Colonic mucosa (tissue), 4 donors: ENCODE measurements around the gene CEMIP2. TPM values are rescaled to one million over a fixed set of nuclear protein-coding genes. Genes with fewer than 3 reads are reported as not detected.

Experiments used
- DNase-seq: peaks from one replicate; pipeline ENCODE4 v3.0.0-alpha.2; 2020
- H3K27ac ChIP-seq: fragments of 200-600 bp; one replicate; pipeline ENCODE4 v1.8.0; 2021
- H3K27me3 ChIP-seq: fragments of 200-600 bp; one replicate; pipeline ENCODE4 v1.8.0; 2021
- H3K36me3 ChIP-seq: fragments of 200-600 bp; one replicate; pipeline ENCODE4 v1.8.0; 2021
- H3K4me1 ChIP-seq: fragments of 200-600 bp; one replicate; pipeline ENCODE4 v1.8.0; 2021; ENCODE audit warnings: mild to moderate bottlenecking
- H3K4me3 ChIP-seq: fragments of 200-600 bp; one replicate; pipeline ENCODE4 v1.8.0; 2021
- H3K9ac ChIP-seq, 2 donors: one replicate each; pipeline ENCODE4 v1.7.0; 2013; ENCODE audit warnings: control low read depth in 2 of 2, low read depth in 2 of 2, low read length in 2 of 2
- H3K9me3 ChIP-seq: fragments of 200-600 bp; one replicate; pipeline ENCODE4 v1.8.0; 2021
- intact Hi-C: fragments of 100-400 bp; cut with DNase I; formaldehyde crosslinking; loops from one replicate; pipeline ENCODE4 v1.14.1; 2022
- total RNA-seq, 2 donors: library from RNA; stranded (reverse); fragmentation: NEBNext Ultra II Directional in 1 of 2; extraction: Animal tissue kit (Norgen Biotek cat#: 25700) in 1 of 2; gene quantifications; one replicate each; pipeline ENCODE4 v1.2.1, GENCODE V29; 2021
- TF ChIP-seq, protein P1 (sequence below): fragments of 200-600 bp; IDR thresholded peaks from one replicate; pipeline ENCODE4 v1.8.0; 2022; ENCODE audit warnings: antibody characterized with exemption, mild to moderate bottlenecking
- donor health status: healthy.
- donor health status: DM: no; HTN: no; CAD: no.
- donor health status: DM: no; HTN: no; CAD: no.

Gene CEMIP2
- total RNA-seq, 2 donors from 2014 or later = 72.7 to 111 TPM

DNA sequence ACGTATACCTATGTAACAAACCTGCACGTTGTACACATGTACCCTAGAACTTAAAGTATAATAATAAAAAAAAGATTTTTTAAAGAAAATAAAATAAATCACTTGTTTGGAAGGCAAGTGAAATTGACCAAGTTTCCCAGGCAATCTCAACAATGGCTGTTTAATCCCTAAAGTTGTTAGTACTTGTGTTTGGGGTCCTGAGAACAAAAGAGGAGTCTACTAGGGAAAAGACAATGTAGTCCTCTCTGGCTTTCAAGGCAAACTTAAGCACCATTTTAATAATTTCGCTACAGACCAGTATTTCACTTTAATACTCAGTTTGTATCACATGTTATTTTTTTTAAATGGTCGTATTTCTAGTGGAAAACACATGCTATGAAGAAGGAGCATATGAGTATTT lies 14.2 kb downstream of the CEMIP2 start:
- Histone ChIP-seq H3K9ac (no peak overlapping the region), H3K27me3 (no peaks in the 10 kb centered on the region), H3K4me3 (no peak overlapping the region), H3K36me3 (no peaks in the 10 kb centered on the region), H3K4me1 (no peaks in the 10 kb centered on the region), H3K9me3 (no peaks in the 10 kb centered on the region), H3K27ac (no peak overlapping the region)
- TF ChIP-seq, protein P1, sequence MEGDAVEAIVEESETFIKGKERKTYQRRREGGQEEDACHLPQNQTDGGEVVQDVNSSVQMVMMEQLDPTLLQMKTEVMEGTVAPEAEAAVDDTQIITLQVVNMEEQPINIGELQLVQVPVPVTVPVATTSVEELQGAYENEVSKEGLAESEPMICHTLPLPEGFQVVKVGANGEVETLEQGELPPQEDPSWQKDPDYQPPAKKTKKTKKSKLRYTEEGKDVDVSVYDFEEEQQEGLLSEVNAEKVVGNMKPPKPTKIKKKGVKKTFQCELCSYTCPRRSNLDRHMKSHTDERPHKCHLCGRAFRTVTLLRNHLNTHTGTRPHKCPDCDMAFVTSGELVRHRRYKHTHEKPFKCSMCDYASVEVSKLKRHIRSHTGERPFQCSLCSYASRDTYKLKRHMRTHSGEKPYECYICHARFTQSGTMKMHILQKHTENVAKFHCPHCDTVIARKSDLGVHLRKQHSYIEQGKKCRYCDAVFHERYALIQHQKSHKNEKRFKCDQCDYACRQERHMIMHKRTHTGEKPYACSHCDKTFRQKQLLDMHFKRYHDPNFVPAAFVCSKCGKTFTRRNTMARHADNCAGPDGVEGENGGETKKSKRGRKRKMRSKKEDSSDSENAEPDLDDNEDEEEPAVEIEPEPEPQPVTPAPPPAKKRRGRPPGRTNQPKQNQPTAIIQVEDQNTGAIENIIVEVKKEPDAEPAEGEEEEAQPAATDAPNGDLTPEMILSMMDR = no peak
- DNase-seq = no peak
- intact Hi-C loops = no loop called here

DNA sequence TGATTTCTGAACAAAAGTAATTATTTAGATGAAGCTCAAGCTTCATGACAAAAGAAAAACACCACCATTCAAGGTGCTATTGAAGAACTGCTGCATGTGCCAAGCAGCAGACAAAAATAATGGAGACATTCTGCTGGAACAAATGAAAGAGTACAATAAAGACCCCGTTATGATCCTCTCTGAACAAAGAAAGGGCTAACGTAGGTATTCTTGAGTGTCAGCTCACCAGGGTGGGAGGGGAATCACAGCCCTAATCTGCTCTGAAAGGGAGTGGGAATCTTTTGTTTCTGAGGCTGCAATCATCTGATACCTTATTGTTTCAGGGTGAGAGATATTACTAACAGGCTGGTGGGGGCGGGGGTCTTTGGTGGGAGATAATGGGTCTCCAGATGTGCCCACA lies 15.4 kb downstream of the CEMIP2 start:
- TF ChIP-seq, protein P1 = no peak
- Histone ChIP-seq H3K36me3 (peaks cover 4% of the 10 kb centered on the region), H3K4me1 (no peaks in the 10 kb centered on the region), H3K4me3 (no peak overlapping the region), H3K27me3 (no peaks in the 10 kb centered on the region), H3K9ac (no peak overlapping the region), H3K9me3 (no peaks in the 10 kb centered on the region), H3K27ac (no peak overlapping the region)
- DNase-seq = no peak
- intact Hi-C loops = no loop called here

DNA sequence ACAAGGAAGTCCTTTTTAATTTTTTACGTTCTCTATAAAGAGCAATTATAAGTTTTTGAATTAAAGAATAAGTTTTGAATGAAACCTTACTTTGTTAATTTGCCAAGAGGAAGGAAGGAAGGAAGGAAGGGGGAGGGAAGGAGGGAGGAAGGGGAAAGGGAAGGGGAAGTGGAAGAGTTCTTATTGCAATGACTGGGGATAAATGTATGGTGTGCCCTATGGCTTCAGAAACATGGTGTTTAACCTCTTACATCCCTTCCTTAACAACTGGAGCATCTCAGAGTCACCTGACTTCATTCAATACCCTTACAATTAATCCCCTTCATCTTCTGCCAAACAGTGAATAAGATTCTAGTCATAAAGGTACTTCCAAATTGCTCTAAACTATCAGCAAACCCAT lies 16.0 kb downstream of the CEMIP2 start:
- Histone ChIP-seq H3K4me1 (no peaks in the 10 kb centered on the region), H3K27ac (no peak overlapping the region), H3K9ac (no peak overlapping the region), H3K4me3 (no peak overlapping the region), H3K27me3 (no peaks in the 10 kb centered on the region), H3K36me3 (peaks cover 6% of the 10 kb centered on the region), H3K9me3 (no peaks in the 10 kb centered on the region)
- TF ChIP-seq, protein P1 = no peak
- no peak for DNase-seq
- intact Hi-C loops = no loop called here

DNA sequence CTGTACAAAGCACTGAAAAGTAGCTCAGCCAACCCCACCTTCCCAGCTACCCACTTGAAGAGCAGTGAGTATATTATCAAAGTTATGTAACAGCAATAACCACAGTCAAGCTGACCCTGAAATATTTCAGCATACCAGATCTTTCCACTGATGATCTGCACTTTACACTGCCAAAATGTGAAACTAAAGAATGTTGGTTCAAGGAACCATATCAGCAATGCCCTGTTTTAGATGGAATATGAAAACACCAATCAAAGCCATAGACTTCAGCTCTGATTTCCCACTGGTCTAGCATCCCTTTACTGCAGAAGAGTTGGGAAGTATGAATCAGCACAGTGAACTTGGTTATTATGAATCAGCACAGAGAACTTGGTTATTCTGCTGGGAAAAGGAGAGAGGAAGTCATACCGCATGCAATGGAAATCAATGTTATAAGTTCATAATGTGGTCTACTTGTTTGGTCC lies 20.0 kb downstream of the CEMIP2 start:
- Histone ChIP-seq H3K27ac (no peak overlapping the region), H3K9me3 (no peaks in the 10 kb centered on the region), H3K4me3 (no peak overlapping the region), H3K9ac (no peak overlapping the region), H3K36me3 (peaks cover 6% of the 10 kb centered on the region), H3K4me1 (no peaks in the 10 kb centered on the region), H3K27me3 (no peaks in the 10 kb centered on the region)
- TF ChIP-seq, protein P1 = no peak
- intact Hi-C loops = no loop called here
- DNase-seq = no peak

DNA sequence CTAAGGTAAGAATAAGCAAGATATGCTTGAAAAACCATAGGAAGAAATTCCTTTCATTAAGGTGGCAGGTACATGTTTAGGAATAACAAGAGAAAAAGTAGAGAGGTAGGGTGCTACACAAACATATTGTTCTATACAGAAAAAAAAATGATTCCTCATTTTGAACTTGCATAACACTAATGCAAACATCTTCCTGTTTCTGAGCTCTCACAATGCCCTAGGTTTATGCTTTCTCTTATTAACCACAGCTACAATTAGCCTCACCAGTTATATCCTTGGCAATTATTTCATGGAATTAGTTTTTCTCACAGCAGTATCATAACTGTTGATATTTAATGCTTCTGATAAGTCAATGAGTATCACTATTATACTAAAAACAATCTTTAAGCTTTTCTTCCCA lies 20.7 kb downstream of the CEMIP2 start:
- no peak for DNase-seq
- Histone ChIP-seq H3K36me3 (peaks cover 6% of the 10 kb centered on the region), H3K4me1 (no peaks in the 10 kb centered on the region), H3K9me3 (no peaks in the 10 kb centered on the region), H3K27ac (no peak overlapping the region), H3K27me3 (no peaks in the 10 kb centered on the region), H3K9ac (no peak overlapping the region), H3K4me3 (no peak overlapping the region)
- intact Hi-C loops = no loop called here
- TF ChIP-seq, protein P1 = no peak

DNA sequence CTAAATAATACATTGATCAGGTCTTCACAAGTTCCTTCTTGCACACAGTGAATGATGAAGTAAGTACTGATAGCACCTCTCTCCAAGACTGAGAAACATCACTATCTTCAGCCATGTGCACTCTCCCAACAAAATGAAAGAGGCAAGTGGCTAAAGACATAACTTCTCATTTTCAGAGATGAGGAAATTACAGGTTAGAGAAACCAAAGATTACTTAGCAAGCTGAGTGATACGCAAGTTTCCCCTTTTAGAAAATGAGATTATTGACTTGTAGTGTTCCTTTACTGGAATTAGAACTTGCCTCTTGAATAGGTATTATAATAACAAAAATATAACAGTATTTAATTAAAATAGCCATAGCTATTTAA lies 21.6 kb downstream of the CEMIP2 start:
- intact Hi-C loops = no loop called here
- H3K27me3 ChIP-seq = no peaks in the 10 kb centered on the region
- no peak overlapping the region for H3K9ac ChIP-seq
- H3K27ac ChIP-seq = no peak overlapping the region
- no peaks in the 10 kb centered on the region for H3K4me1 ChIP-seq
- TF ChIP-seq, protein P1 = no peak
- no peaks in the 10 kb centered on the region for H3K9me3 ChIP-seq
- peaks cover 6% of the 10 kb centered on the region for H3K36me3 ChIP-seq
- no peak overlapping the region for H3K4me3 ChIP-seq
- no peak for DNase-seq
